Measurements from ENCODE around the gene TLCD2.
"Not testable (repeated sequence)": the region's sequence is repeated elsewhere in the genome, so short reads cannot be mapped to it uniquely, and the experiment has no call there.

TLCD2 gene

DNA sequence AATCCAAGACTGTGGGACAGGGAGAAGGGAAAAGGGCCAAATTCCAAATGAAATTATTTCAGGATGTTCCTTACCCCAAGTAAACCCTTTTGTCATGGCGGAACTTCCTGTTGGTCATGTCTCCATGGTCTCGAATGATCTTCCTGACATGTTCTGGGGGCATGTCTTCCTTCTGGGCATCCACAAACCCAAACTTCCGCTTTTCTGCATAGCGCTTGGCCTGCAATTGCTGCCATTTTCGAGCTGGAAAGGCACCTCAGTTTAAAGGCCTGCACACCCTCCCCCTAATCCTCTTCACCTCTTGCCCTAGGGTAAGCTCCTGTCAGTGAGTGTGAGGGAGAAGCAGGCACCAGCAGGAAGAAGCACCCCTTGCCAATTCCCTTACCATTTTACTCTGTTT lies 26.7 kb downstream of the TLCD2 start:
- DNase-seq, result no peak

GRCh38 chr17:1676401-1676800 lies 33.8 kb downstream of the TLCD2 start:
- no peak for DNase-seq

DNA sequence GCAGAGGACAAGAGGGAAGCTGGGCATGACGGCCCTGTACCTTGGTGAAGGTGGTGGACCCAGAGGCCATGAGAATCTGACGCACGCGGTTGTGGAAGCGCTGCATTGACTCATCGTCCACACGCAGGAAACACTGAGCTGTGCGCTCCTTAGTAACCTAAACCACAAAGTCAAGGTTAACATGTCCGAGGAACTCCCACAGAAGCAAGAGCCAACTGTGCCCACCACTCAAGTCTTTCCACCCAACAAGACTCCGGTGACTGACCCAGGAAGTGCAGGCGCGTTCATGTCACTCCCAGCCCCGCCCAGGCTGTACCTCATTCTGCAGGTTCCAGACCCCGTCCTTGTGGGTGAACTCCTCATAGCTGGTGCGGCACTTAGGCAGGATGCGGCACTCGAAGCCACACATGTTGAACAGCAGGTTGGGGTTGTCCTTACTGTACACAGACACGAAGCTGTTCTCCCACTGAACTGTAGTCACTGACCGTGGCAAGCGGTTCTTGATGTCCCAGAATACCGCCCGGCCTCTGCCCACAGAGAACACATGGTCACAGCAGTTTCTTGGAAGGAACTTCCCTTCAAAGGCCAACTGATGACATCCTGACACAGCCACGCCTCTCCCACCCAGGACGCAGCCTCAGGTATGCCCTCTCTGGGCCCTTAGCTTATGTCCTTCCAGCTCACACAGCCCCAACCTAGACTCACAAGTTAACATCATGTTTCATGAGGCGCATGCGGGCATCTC lies 37.0 kb downstream of the TLCD2 start:
- DNase-seq, result no peak

DNA sequence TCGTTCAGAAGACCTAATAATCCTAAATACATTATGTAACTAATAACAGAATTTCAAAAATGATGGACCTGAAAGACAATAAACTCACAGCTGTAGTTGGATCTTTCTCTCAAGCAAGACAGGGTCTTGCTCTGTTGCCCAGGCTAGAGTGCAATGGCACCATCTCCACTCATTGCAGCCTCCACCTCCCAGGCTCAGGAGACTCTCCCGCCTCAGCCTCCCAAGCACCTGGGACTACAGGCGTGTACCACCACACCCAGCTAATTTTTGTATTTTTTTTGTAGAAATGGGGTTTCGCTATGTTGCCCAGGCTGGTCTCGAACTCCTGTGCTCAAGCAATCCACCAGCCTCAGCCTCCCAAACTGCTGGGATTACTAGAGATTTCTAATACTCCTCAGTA lies 46.2 kb downstream of the TLCD2 start:
- DNase-seq, result not testable (repeated sequence)

DNA sequence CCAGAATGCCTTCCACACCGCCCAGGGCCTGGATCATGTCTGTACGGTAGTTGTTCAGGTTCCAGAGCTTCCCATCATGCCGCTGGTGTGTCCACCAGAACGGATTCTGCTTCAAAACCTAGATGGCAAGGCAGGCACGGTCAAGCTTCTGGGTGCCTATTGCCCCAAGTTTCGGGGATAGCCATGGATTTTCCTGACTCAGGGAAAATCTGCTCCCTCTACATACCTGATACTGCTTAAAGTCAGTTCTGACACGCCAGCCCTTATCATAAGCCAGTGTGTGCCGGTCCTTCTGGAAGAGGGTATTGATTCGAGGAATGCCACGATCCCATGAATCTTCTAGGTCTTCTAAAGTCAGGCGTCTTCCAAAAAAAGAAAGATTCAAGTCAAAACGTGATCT lies 49.1 kb downstream of the TLCD2 start:
- DNase-seq, result no peak

- no peak for DNase-seq
Observed at GRCh38 chr17:1658100-1658499, 52.1 kb downstream of the TLCD2 start.

DNA sequence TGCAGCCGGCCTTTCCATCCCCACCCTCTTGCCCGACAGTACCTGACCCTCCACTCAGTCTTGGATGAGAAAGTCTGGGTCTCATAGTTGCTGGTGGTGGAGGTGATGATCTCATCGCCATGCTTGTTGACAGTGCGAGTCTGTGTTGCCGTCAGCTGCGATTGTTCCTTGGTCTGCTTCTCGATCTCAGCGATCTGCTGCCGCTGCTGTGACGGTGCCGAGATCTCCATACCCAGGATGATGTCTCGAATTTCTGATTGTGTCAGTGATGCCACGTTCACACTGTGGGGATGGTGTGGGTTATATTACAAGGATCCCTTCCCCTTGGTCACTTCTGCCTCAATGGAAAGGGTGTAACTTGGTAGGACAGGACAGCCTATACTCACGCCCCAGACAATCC lies 56.4 kb downstream of the TLCD2 start:
- DNase-seq, result no peak

GRCh38 chr17:1652794-1653193 lies 57.4 kb downstream of the TLCD2 start:
- DNase-seq, result not testable (repeated sequence)
